GM12873 (cell line): ENCODE results near the gene CLCN7.

ENCODE experiments used
- TF ChIP-seq, protein P1 (sequence below): IDR thresholded peaks from 2 replicates; pipeline ENCODE4 v1.5.1; 2012; ENCODE audit warnings: low read depth, mild to moderate bottlenecking, moderate library complexity, low read length, control low read depth; ENCODE audit not compliant: insufficient read depth; ENCODE audit errors: missing control alignments

The CLCN7 gene

DNA sequence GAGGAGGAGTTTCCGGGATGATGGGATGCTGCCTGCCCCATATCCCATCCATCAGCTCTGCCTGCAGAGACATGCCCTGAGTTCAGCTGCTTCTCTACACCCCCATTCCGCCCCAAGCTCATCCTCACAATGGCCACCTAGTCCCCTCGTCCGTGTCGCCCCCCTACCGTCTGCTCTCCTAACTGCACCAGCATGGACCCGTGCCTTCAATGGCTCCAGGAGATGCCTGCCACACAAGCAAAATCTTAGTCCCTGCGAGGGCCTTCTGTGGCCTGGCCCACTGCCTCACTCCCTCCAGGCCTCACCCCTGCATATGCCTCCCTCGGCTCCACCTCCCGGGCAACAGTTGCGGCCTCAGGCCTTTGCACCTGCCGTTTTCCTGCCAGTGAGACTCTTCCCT, 16.5 kb upstream of the CLCN7 start:
- TF ChIP-seq, protein P1, sequence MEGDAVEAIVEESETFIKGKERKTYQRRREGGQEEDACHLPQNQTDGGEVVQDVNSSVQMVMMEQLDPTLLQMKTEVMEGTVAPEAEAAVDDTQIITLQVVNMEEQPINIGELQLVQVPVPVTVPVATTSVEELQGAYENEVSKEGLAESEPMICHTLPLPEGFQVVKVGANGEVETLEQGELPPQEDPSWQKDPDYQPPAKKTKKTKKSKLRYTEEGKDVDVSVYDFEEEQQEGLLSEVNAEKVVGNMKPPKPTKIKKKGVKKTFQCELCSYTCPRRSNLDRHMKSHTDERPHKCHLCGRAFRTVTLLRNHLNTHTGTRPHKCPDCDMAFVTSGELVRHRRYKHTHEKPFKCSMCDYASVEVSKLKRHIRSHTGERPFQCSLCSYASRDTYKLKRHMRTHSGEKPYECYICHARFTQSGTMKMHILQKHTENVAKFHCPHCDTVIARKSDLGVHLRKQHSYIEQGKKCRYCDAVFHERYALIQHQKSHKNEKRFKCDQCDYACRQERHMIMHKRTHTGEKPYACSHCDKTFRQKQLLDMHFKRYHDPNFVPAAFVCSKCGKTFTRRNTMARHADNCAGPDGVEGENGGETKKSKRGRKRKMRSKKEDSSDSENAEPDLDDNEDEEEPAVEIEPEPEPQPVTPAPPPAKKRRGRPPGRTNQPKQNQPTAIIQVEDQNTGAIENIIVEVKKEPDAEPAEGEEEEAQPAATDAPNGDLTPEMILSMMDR, result no peak

DNA sequence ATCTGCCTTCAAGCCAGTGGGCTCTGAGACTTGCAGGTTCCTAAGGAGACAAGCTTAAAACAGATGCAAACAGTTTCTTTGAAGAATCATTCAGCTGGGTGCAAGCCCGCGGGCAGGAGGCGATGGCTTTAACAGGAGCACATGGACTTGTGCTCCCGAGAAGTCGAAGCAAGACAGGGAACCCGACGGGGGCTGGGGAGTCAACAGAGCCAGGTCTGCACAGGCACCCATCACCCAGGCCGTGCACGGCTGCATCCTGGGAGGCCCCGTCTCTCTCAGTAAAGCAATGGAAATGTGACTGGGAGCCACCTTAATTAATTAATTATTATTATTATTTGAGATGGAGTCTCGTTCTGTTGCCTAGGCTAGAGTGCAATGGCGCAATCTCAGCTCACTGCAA, 14.2 kb upstream of the CLCN7 start:
- TF ChIP-seq, protein P1, result no peak

DNA sequence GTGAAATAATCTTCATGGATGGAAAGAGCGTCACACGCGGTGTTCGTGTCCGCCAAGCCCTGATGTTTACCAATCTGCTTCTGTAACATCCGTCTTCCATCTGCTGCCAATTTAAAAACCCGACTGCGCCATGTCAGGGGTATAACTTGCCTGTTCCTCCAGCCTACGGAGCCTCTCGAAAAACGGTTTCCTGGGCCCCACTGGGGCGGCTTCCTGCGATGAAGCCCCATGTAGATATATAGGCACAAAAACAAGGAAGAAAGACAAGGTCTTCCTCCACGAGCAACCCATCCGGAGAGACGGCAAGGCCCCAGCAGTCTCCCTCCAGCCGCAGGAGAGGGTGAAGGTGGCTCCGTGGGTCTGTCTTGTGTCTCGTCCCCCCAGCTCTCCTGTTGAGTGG, 13.8 kb upstream of the CLCN7 start, which contains the start of gene PTX4:
PTX4 (minus strand) TSS at position 326 of the 400 bp plus-strand sequence; CDS start at position 291, 35 bp downstream.
- TF ChIP-seq, protein P1, result no peak

DNA sequence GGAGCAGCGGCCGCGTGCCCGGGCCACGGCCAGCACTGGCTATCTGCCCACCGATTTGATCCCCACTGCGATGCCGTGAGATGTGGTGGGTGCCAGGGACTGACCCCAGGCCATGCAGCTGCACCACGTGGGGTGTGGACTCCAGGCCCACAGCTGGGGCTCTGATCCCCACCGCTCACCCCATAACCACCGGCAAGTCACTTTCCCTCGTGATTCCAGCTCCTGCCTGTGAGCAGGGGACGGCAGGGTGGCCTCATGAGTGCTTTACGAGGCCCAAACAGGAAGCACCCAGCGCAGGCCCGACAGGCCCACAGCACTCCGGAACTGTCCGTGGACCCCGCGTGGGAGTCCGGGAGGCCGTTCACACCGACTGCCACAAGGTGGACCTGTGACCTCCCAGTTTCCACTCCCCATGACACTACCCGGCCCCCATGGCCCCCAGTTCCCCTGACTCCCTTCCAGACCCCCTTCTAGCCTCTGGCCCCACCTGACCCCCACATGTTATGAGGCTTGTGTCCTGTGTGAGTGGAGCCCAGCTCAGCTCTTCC, 13.3 kb upstream of the CLCN7 start:
- TF ChIP-seq, protein P1, result no peak

DNA sequence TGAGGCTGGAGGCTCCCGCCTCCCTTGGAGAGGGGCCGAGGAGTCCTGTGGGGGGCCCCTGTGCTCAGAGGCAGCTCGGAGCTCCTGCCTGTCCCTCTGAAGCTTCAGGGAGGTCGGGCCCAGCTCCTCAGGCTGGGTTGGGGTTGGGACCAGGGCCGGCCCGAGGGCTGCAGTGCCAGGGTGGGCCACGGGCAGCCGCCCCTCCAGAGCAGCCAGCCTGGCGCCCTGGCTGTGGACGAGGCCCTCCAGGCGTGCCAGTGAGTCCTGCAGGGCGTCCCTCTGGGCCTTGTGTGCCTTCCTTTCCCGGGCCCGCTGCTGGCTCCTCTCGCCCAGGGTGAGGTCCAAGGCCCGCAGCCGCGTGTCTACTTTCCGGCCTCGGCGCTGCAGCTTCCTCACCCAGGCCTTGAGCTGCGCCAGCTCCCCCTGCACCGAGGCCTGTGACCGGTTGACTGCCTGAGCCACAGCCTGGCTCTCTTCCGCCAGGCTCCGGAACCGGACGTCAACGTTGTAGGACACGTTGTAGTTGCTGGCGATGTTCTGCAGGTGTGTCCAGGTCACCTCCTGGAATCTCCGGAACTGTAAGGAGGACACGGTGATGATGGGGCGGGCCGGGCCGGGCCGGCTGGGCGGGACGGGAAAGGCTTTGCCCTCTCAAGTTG, 12.7 kb upstream of the CLCN7 start:
- TF ChIP-seq, protein P1, result no peak

DNA sequence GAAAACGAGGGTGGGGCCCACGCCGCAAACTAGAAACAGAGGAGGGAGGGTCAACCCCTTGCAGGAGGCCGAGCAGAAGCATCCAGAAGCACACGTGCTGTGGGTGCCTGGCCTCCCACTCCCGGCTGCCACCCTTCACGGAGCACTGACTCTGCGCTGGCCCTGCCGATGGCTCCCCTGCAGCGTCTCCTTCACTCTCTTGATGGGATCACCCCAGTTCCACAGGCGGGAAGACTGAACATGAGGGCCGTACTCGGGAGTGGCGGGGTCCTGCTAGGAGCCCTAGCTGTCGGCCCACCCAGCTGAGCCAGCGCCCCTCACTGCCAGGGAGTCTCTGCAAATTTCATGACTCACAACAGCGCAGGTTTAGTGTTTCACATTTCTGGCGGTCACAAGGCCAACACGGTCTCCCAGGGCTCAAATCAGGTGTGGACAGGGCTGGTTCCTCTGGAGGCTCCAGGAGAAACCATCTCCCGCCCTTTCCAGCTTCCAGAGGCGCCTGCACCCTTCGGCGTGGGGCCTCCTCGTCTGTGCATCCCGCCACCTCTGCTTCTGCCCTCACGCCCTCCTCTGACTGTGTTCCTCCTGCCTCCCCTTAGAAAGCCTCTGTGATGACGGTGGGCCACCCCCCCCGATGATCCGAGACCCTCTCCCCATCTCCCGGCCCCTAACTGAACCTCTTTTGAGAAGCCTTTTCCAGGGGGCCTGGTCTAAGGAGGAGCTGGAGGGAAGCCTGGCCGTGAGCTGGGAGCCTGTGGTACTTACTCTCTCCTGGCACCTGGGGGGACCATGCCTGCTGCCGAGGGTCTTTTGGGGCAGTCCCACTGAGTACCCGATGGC, 11.9 kb upstream of the CLCN7 start:
- TF ChIP-seq, protein P1, result no peak

DNA sequence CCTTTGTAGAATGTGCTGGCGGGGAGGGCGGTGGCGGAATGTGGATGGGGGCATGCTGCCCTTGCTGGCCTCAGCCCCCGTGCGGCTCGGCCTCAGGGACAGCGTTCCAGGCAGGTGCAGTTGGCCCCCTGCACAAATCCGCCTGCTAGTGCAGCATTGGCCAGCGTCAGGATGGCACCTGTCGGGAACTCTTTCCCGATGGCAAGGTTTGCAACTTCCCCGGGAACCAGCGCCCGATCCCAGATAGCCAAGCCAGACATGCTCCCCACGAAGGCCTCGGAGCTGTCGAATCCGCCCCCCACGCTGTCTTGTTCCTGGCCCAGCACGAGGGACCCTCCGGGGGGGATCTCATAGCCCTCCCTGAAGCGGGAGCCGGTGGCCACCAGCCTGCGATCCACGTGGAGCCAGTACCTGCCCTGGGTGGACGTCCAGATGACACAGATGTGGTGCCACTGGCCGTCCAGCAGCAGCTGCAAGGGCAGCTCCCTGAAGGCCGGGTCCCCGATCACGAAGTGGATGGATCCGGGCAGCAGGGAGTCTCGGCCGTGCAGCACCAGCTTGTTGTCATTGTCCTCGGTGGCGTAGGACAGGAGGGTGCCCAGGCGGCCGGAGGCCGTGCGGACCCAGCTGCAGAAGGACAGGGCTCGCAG, 11.1 kb upstream of the CLCN7 start:
- TF ChIP-seq, protein P1, result no peak
